Measurements from ENCODE around the gene TIGAR. TPM values are rescaled to one million over a fixed set of nuclear protein-coding genes. Genes with fewer than 3 reads are reported as not detected.
A peak's percentile ranks its signal among the peaks of the same experiment; 100 is the strongest.

The TIGAR gene
- total and polyA plus RNA-seq, 9 donors: 3.1 to 10.4 (median 7.8) TPM

GRCh38 chr12:4303750-4304149, 17.3 kb upstream of the TIGAR start:
- Histone ChIP-seq H3K9me3 (replicated peaks; ENCODE audit: control insufficient read depth, low read depth, low read length) (no peaks in the 10 kb centered on the region), H3K27me3 (ENCODE audit: control insufficient read depth, insufficient read depth, low read length) (no peaks in the 10 kb centered on the region), H3K4me3 (ENCODE audit: low read length) (no peak overlapping the region), H3K27ac (ENCODE audit: low read length) (no peak overlapping the region), H3K4me1 (ENCODE audit: control insufficient read depth, insufficient read depth, low read length) (peaks cover 19% of the 10 kb centered on the region), H3K36me3 (ENCODE audit: control insufficient read depth, insufficient read depth, low read length) (peaks cover 60% of the 10 kb centered on the region)
- DNase-seq: no peak
- 56% methylated on average over 3 of the region's 3 CpGs for WGBS (ENCODE audit: insufficient coverage)

GRCh38 chr12:4307593-4308333, 13.2 kb upstream of the TIGAR start:
- DNase-seq: peak; percentile 79
- WGBS (ENCODE audit: insufficient coverage): 14% methylated on average over 24 of the region's 25 CpGs
- peak overlapping the region; percentile 15 for H3K4me3 ChIP-seq (ENCODE audit: low read length)
- H3K36me3 ChIP-seq (ENCODE audit: control insufficient read depth, insufficient read depth, low read length): peaks cover 43% of the 10 kb centered on the region
- peak overlapping the region; percentile 42 for H3K27ac ChIP-seq (ENCODE audit: low read length)
- peaks cover 19% of the 10 kb centered on the region for H3K4me1 ChIP-seq (ENCODE audit: control insufficient read depth, insufficient read depth, low read length)
- H3K9me3 ChIP-seq (replicated peaks; ENCODE audit: control insufficient read depth, low read depth, low read length): no peaks in the 10 kb centered on the region
- no peaks in the 10 kb centered on the region for H3K27me3 ChIP-seq (ENCODE audit: control insufficient read depth, insufficient read depth, low read length)

GRCh38 chr12:4308334-4308950, 12.6 kb upstream of the TIGAR start:
- Histone ChIP-seq H3K4me1 (ENCODE audit: control insufficient read depth, insufficient read depth, low read length) (peaks cover 14% of the 10 kb centered on the region), H3K9me3 (replicated peaks; ENCODE audit: control insufficient read depth, low read depth, low read length) (no peaks in the 10 kb centered on the region), H3K27ac (ENCODE audit: low read length) (no peak overlapping the region), H3K4me3 (ENCODE audit: low read length) (no peak overlapping the region), H3K36me3 (ENCODE audit: control insufficient read depth, insufficient read depth, low read length) (peaks cover 36% of the 10 kb centered on the region), H3K27me3 (ENCODE audit: control insufficient read depth, insufficient read depth, low read length) (no peaks in the 10 kb centered on the region)
- WGBS (ENCODE audit: insufficient coverage): 44% methylated on average over 10 of the region's 14 CpGs
- no peak for DNase-seq

GRCh38 chr12:4311776-4312175, 9.2 kb upstream of the TIGAR start:
- H3K9me3 ChIP-seq (replicated peaks; ENCODE audit: control insufficient read depth, low read depth, low read length): no peaks in the 10 kb centered on the region
- H3K27ac ChIP-seq (ENCODE audit: low read length): no peak overlapping the region
- H3K4me3 ChIP-seq (ENCODE audit: low read length): no peak overlapping the region
- H3K27me3 ChIP-seq (ENCODE audit: control insufficient read depth, insufficient read depth, low read length): no peaks in the 10 kb centered on the region
- 80% methylated on average over 1 of the region's 5 CpGs for WGBS (ENCODE audit: insufficient coverage)
- peaks cover 7% of the 10 kb centered on the region for H3K4me1 ChIP-seq (ENCODE audit: control insufficient read depth, insufficient read depth, low read length)
- no peak for DNase-seq
- H3K36me3 ChIP-seq (ENCODE audit: control insufficient read depth, insufficient read depth, low read length): peaks cover 19% of the 10 kb centered on the region

GRCh38 chr12:4312251-4312650, 8.8 kb upstream of the TIGAR start:
- no peak for DNase-seq
- Histone ChIP-seq H3K36me3 (ENCODE audit: control insufficient read depth, insufficient read depth, low read length) (peaks cover 17% of the 10 kb centered on the region), H3K27ac (ENCODE audit: low read length) (no peak overlapping the region), H3K4me3 (ENCODE audit: low read length) (no peak overlapping the region), H3K9me3 (replicated peaks; ENCODE audit: control insufficient read depth, low read depth, low read length) (no peaks in the 10 kb centered on the region), H3K4me1 (ENCODE audit: control insufficient read depth, insufficient read depth, low read length) (peaks cover 7% of the 10 kb centered on the region), H3K27me3 (ENCODE audit: control insufficient read depth, insufficient read depth, low read length) (no peaks in the 10 kb centered on the region)
- WGBS (ENCODE audit: insufficient coverage): no CpG with 5 or more reads among the region's 2 CpGs

GRCh38 chr12:4320497-4320852, 538 bp upstream of the TIGAR start:
- H3K4me1 ChIP-seq (ENCODE audit: control insufficient read depth, insufficient read depth, low read length): peaks cover 8% of the 10 kb centered on the region
- DNase-seq: peak; percentile 19
- no peaks in the 10 kb centered on the region for H3K36me3 ChIP-seq (ENCODE audit: control insufficient read depth, insufficient read depth, low read length)
- H3K27ac ChIP-seq (ENCODE audit: low read length): peak overlapping the region; percentile 94
- H3K9me3 ChIP-seq (replicated peaks; ENCODE audit: control insufficient read depth, low read depth, low read length): no peaks in the 10 kb centered on the region
- H3K27me3 ChIP-seq (ENCODE audit: control insufficient read depth, insufficient read depth, low read length): no peaks in the 10 kb centered on the region
- WGBS (ENCODE audit: insufficient coverage): 0% methylated on average over 13 of the region's 13 CpGs
- H3K4me3 ChIP-seq (ENCODE audit: low read length): peak overlapping the region; percentile 67

GRCh38 chr12:4322726-4323125, 1.7 kb downstream of the TIGAR start:
- H3K27ac ChIP-seq (ENCODE audit: low read length): no peak overlapping the region
- H3K4me3 ChIP-seq (ENCODE audit: low read length): no peak overlapping the region
- no peak for DNase-seq
- no peaks in the 10 kb centered on the region for H3K36me3 ChIP-seq (ENCODE audit: control insufficient read depth, insufficient read depth, low read length)
- no peaks in the 10 kb centered on the region for H3K9me3 ChIP-seq (replicated peaks; ENCODE audit: control insufficient read depth, low read depth, low read length)
- H3K27me3 ChIP-seq (ENCODE audit: control insufficient read depth, insufficient read depth, low read length): no peaks in the 10 kb centered on the region
- no CpG with 5 or more reads among the region's 5 CpGs for WGBS (ENCODE audit: insufficient coverage)
- H3K4me1 ChIP-seq (ENCODE audit: control insufficient read depth, insufficient read depth, low read length): peaks cover 11% of the 10 kb centered on the region

- Histone ChIP-seq H3K4me1 (ENCODE audit: control insufficient read depth, insufficient read depth, low read length) (peaks cover 11% of the 10 kb centered on the region), H3K36me3 (ENCODE audit: control insufficient read depth, insufficient read depth, low read length) (no peaks in the 10 kb centered on the region), H3K4me3 (ENCODE audit: low read length) (no peak overlapping the region), H3K9me3 (replicated peaks; ENCODE audit: control insufficient read depth, low read depth, low read length) (no peaks in the 10 kb centered on the region), H3K27ac (ENCODE audit: low read length) (no peak overlapping the region), H3K27me3 (ENCODE audit: control insufficient read depth, insufficient read depth, low read length) (no peaks in the 10 kb centered on the region)
- DNase-seq: peak; percentile 19
- WGBS (ENCODE audit: insufficient coverage): no CpG with 5 or more reads among the region's 4 CpGs
Measured at GRCh38 chr12:4323396-4323795, 2.4 kb downstream of the TIGAR start.

- DNase-seq: no peak
- H3K27ac ChIP-seq (ENCODE audit: low read length): no peak overlapping the region
- WGBS (ENCODE audit: insufficient coverage): 94% methylated on average over 28 of the region's 28 CpGs
- no peaks in the 10 kb centered on the region for H3K27me3 ChIP-seq (ENCODE audit: control insufficient read depth, insufficient read depth, low read length)
- no peak overlapping the region for H3K4me3 ChIP-seq (ENCODE audit: low read length)
- peaks cover 11% of the 10 kb centered on the region for H3K4me1 ChIP-seq (ENCODE audit: control insufficient read depth, insufficient read depth, low read length)
- H3K36me3 ChIP-seq (ENCODE audit: control insufficient read depth, insufficient read depth, low read length): no peaks in the 10 kb centered on the region
- H3K9me3 ChIP-seq (replicated peaks; ENCODE audit: control insufficient read depth, low read depth, low read length): no peaks in the 10 kb centered on the region
Measured at GRCh38 chr12:4324366-4324765, 3.4 kb downstream of the TIGAR start.

- Histone ChIP-seq H3K4me3 (ENCODE audit: low read length) (no peak overlapping the region), H3K36me3 (ENCODE audit: control insufficient read depth, insufficient read depth, low read length) (no peaks in the 10 kb centered on the region), H3K27me3 (ENCODE audit: control insufficient read depth, insufficient read depth, low read length) (no peaks in the 10 kb centered on the region), H3K9me3 (replicated peaks; ENCODE audit: control insufficient read depth, low read depth, low read length) (no peaks in the 10 kb centered on the region), H3K4me1 (ENCODE audit: control insufficient read depth, insufficient read depth, low read length) (peaks cover 8% of the 10 kb centered on the region), H3K27ac (ENCODE audit: low read length) (no peak overlapping the region)
- no CpG with 5 or more reads among the region's 3 CpGs for WGBS (ENCODE audit: insufficient coverage)
- DNase-seq: peak; percentile 27
Measured at GRCh38 chr12:4325966-4326365, 5.0 kb downstream of the TIGAR start.

Data from muscle of leg (tissue), 11 donors.